ENCODE data around the gene FRMPD2. TPM values are rescaled to one million over a fixed set of nuclear protein-coding genes. Genes with fewer than 3 reads are reported as not detected.

FRMPD2 gene
- total and polyA plus RNA-seq, 11 donors, result 0.20 to 0.66 TPM; not detected in 9

GRCh38 chr10:48279081-48279751 lies 4.7 kb upstream of the FRMPD2 start:
- TF ChIP-seq CTCF (IDR thresholded peaks at IDR 0.05), result no peak
- TF ChIP-seq POLR2A (IDR thresholded peaks at IDR 0.05), result no peak
- Histone ChIP-seq H3K27ac (no peak overlapping the region), H3K4me1 (no peaks in the 10 kb centered on the region), H3K9me3 (peaks cover 0 to 16% (median 2%) of the 10 kb centered on the region in 12 donors), H3K27me3 (no peaks in the 10 kb centered on the region), H3K36me3 (no peaks in the 10 kb centered on the region), H3K4me3 (no peak overlapping the region)
- intact Hi-C loops (cut with DNase I), result no loop called here
- DNase-seq (no peak), ATAC-seq (no peak)
- WGBS, 4 donors, result 82 to 90% (median 85%) methylated on average over 2 of the region's 2 CpGs

DNA sequence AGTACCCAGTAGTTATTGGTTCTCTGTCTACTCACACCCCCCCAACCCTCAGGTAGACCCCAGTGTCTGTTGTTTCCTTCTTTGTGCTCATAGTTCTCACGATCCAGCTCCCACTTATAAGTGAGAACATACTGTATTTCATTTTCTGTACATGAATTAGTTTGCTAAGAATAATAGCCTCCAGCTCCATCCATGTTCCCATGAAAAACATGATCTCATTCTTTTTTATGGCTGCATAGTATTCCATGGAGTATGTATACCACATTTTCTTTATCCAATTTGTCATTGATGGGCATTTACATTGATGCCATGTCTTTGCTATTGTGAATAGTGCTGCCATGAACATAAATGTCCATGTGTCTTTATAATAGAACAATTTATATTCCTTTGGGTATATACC lies 2.6 kb upstream of the FRMPD2 start:
- 93 to 100% (median 93%) methylated on average over 1 of the region's 1 CpG for WGBS, 4 donors
- Histone ChIP-seq H3K27ac (no peak overlapping the region), H3K27me3 (no peaks in the 10 kb centered on the region), H3K9me3 (peaks cover 0 to 9% (median 0%) of the 10 kb centered on the region in 12 donors), H3K4me1 (no peaks in the 10 kb centered on the region), H3K36me3 (no peaks in the 10 kb centered on the region), H3K4me3 (no peak overlapping the region)
- intact Hi-C loops (cut with DNase I), result no loop called here
- TF ChIP-seq CTCF (IDR thresholded peaks at IDR 0.05) (no peak), POLR2A (IDR thresholded peaks at IDR 0.05) (no peak)
- ATAC-seq (no peak), DNase-seq (no peak)

GRCh38 chr10:48273741-48274140 lies 755 bp downstream of the FRMPD2 start:
- Histone ChIP-seq H3K4me3 (no peak overlapping the region), H3K36me3 (no peaks in the 10 kb centered on the region), H3K27me3 (no peaks in the 10 kb centered on the region), H3K27ac (no peak overlapping the region), H3K4me1 (no peaks in the 10 kb centered on the region), H3K9me3 (peaks cover 0 to 3% (median 0%) of the 10 kb centered on the region in 12 donors)
- no peak for DNase-seq
- no peak for TF ChIP-seq POLR2A (IDR thresholded peaks at IDR 0.05)
- no peak for TF ChIP-seq CTCF (IDR thresholded peaks at IDR 0.05)
- no peak for ATAC-seq
- intact Hi-C loops (cut with DNase I), result no loop called here
- WGBS, 4 donors, result 80 to 90% (median 83%) methylated on average over 2 of the region's 2 CpGs

- TF ChIP-seq POLR2A (IDR thresholded peaks at IDR 0.05) (no peak), CTCF (IDR thresholded peaks at IDR 0.05) (no peak)
- no peak for ATAC-seq
- WGBS, 4 donors, result 94 to 99% (median 97%) methylated on average over 2 of the region's 2 CpGs
- intact Hi-C loops (cut with DNase I), result no loop called here
- no peak overlapping the region for H3K4me3 ChIP-seq
- H3K36me3 ChIP-seq, result no peaks in the 10 kb centered on the region
- H3K4me1 ChIP-seq, result no peaks in the 10 kb centered on the region
- peaks cover 0 to 3% (median 0%) of the 10 kb centered on the region in 12 donors for H3K9me3 ChIP-seq
- no peaks in the 10 kb centered on the region for H3K27me3 ChIP-seq
- H3K27ac ChIP-seq, result no peak overlapping the region
- no peak for DNase-seq
Measured at GRCh38 chr10:48272682-48273081, 1.8 kb downstream of the FRMPD2 start.

Measured in heart left ventricle (tissue), 16 donors.